Caco-2 (cell line): ENCODE data around the gene FAM107B. TPM values are rescaled to one million over a fixed set of nuclear protein-coding genes. Genes with fewer than 3 reads are reported as not detected.

Source experiments
- BruUV-seq: library from RNA; stranded (reverse); fragments of 400-500 nt; replicated peaks from 2 replicates; lab custom pipeline; 2021; lab: Mats Ljungman, UMichigan
- CTCF ChIA-PET: fragments of 300-600 bp; sonication (Branson Sonifier 250); formaldehyde crosslinking; loops from one replicate; lab custom pipeline; 2022; ENCODE audit warnings: antibody characterized with exemption; lab: Charles Lee
- POLR2A ChIA-PET: fragments of 300-600 bp; sonication (Branson Sonifier 250); formaldehyde crosslinking; loops from one replicate; lab custom pipeline; 2022; ENCODE audit warnings: antibody characterized with exemption; lab: Charles Lee
- DNase-seq, 2 experiments: peaks; one replicate each; pipeline versions ENCODE4 v3.0.0 to v3.0.0-alpha.2; 2020 to 2022
- H3K27me3 ChIP-seq: replicated peaks from 2 replicates; pipeline ENCODE4 v1.6.0; 2011; ENCODE audit warnings: low read length; ENCODE audit not compliant: control insufficient read depth, insufficient read depth
- H3K36me3 ChIP-seq: 2 replicates; pipeline ENCODE4 v1.5.1; 2011; ENCODE audit warnings: low read length; ENCODE audit not compliant: control insufficient read depth, insufficient read depth
- H3K4me1 ChIP-seq: fragments of 250-450 bp; sonication (Bioruptor Pico); 2 replicates; pipeline ENCODE4 v1.5.1; 2020; ENCODE audit warnings: mild to moderate bottlenecking
- H3K4me3 ChIP-seq: 2 replicates; pipeline ENCODE4 v1.5.1; 2011; ENCODE audit warnings: low read depth, mild to moderate bottlenecking, control low read depth, low read length
- H3K9me3 ChIP-seq: fragments of 250-450 bp; sonication (Bioruptor Pico); 2 replicates; pipeline ENCODE4 v1.5.1; 2020; ENCODE audit warnings: mild to moderate bottlenecking, moderate library complexity
- H3K27ac Mint-ChIP-seq: one replicate; pipeline ENCODE4 v1.8.0; 2022; ENCODE audit warnings: mixed read lengths; ENCODE audit not compliant: unreplicated experiment
- H3K27me3 Mint-ChIP-seq: one replicate; pipeline ENCODE4 v1.8.0; 2022; ENCODE audit warnings: mixed read lengths; ENCODE audit not compliant: insufficient read depth, unreplicated experiment
- H3K36me3 Mint-ChIP-seq: one replicate; pipeline ENCODE4 v1.8.0; 2022; ENCODE audit warnings: mild to moderate bottlenecking, mixed read lengths; ENCODE audit not compliant: insufficient read depth, unreplicated experiment
- H3K4me1 Mint-ChIP-seq: one replicate; pipeline ENCODE4 v1.8.0; 2022; ENCODE audit warnings: low read depth, mixed read lengths; ENCODE audit not compliant: unreplicated experiment
- H3K4me3 Mint-ChIP-seq: one replicate; pipeline ENCODE4 v1.8.0; 2022; ENCODE audit warnings: mild to moderate bottlenecking, moderate library complexity, mixed read lengths; ENCODE audit not compliant: unreplicated experiment
- H3K9me3 Mint-ChIP-seq: one replicate; pipeline ENCODE4 v1.8.0; 2022; ENCODE audit warnings: mixed read lengths; ENCODE audit not compliant: unreplicated experiment
- CTCF ChIP-seq, 2 experiments: fragments of 200-600 bp in 1 of 2; IDR thresholded peaks; 1 replicate in 1 of 2; 2 replicates in 1 of 2; pipeline versions ENCODE4 v1.5.1 to v1.8.0; 2011 to 2022; ENCODE audit warnings: antibody characterized with exemption in 1 of 2, control low read depth in 1 of 2, inconsistent platforms in 1 of 2, low read depth in 1 of 2, low read length in 1 of 2, mild to moderate bottlenecking in 1 of 2, moderate library complexity in 1 of 2; ENCODE audit not compliant: insufficient read depth in 1 of 2, severe bottlenecking in 1 of 2, unreplicated experiment in 1 of 2
- intact Hi-C: fragments of 100-400 bp; cut with micrococcal nuclease; formaldehyde crosslinking; loops from one replicate; pipeline ENCODE4 v1.10.0; 2022; ENCODE audit not compliant: unreplicated experiment
- total RNA-seq: library from RNA; stranded (reverse); gene quantifications from 2 replicates; pipeline ENCODE4 v1.2.3, GENCODE V29; 2022

Gene FAM107B
- total RNA-seq, 1 experiment from 2014 or later, result 206 TPM

DNA sequence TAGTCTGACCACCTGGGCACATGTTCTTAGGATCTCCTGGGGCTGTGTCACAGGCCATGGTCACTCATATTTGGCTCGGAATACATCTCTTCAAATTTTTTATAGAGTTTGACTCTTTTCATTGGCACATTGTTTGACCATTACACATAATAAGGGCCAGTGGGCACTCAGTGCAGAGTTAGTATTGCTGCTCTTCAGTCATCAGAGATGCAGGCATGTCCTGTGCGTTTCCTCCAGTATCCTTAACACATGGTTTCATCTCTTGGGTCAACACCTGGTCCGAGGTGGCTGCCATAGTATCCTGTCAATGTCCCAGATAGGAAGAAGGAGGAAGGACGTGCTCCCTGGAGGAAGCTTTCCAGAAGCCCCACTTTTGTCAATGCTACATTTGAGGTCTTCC is 125.0 kb downstream of the FAM107B start:
- H3K4me3 ChIP-seq, result no peak overlapping the region
- ChIA-PET CTCF (interaction anchor here (0.6 kb wide), 1 partner anchor 163 kb away, joined by 3 read pairs; no protein-coding TSS in a partner anchor), POLR2A (no interaction called here)
- H3K36me3 ChIP-seq, result no peaks in the 10 kb centered on the region
- peaks cover 11% of the 10 kb centered on the region for H3K9me3 ChIP-seq
- no peaks in the 10 kb centered on the region for H3K27me3 ChIP-seq
- peaks cover 12% of the 10 kb centered on the region for H3K9me3 Mint-ChIP-seq
- H3K4me1 Mint-ChIP-seq, result peaks cover 20% of the 10 kb centered on the region
- H3K4me1 ChIP-seq, result peaks cover 27% of the 10 kb centered on the region
- peaks cover 9% of the 10 kb centered on the region for H3K36me3 Mint-ChIP-seq
- TF ChIP-seq CTCF (IDR thresholded peaks at IDR 0.05; ENCODE audit: insufficient read depth in 1 of 2, low read depth in 1 of 2, low read length in 1 of 2, severe bottlenecking in 1 of 2, unreplicated experiment in 1 of 2), result no peak
- no peak overlapping the region for H3K4me3 Mint-ChIP-seq
- BruUV-seq, result no TSS peak
- no peaks in the 10 kb centered on the region for H3K27me3 Mint-ChIP-seq
- intact Hi-C loops, result loop anchor here (5.0 kb wide), 1 partner anchor 47 kb away; no protein-coding TSS in a partner anchor
- H3K27ac Mint-ChIP-seq, result no peak overlapping the region
- no peak for DNase-seq

DNA sequence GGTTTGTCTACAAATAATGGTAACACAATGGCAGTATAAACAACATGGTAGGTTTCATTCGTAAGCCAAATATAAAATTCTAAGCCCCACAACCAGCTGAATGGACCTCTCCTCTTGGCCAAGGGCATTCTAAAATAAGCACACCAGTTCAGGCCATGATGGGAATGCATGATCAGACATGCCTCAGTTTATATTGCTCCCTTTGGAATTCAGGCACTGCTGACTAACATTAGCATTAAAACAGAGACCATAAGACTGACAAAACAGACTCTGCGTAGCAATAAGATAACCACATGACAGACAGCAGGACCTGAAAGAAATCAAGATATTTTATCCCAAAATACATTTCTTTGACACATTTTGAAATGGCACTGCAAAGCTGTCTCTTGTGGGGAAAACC is 125.8 kb downstream of the FAM107B start:
- no peaks in the 10 kb centered on the region for H3K27me3 ChIP-seq
- peaks cover 19% of the 10 kb centered on the region for H3K4me1 ChIP-seq
- peaks cover 12% of the 10 kb centered on the region for H3K4me1 Mint-ChIP-seq
- BruUV-seq, result no TSS peak
- H3K36me3 Mint-ChIP-seq, result peaks cover 7% of the 10 kb centered on the region
- TF ChIP-seq CTCF (IDR thresholded peaks at IDR 0.05; ENCODE audit: insufficient read depth in 1 of 2, low read depth in 1 of 2, low read length in 1 of 2, severe bottlenecking in 1 of 2, unreplicated experiment in 1 of 2), result no peak
- H3K27ac Mint-ChIP-seq, result no peak overlapping the region
- no peak overlapping the region for H3K4me3 Mint-ChIP-seq
- intact Hi-C loops, result no loop called here
- peaks cover 12% of the 10 kb centered on the region for H3K9me3 Mint-ChIP-seq
- H3K9me3 ChIP-seq, result peaks cover 11% of the 10 kb centered on the region
- ChIA-PET CTCF (no interaction called here), POLR2A (no interaction called here)
- no peak overlapping the region for H3K4me3 ChIP-seq
- H3K36me3 ChIP-seq, result no peaks in the 10 kb centered on the region
- DNase-seq, result no peak
- no peaks in the 10 kb centered on the region for H3K27me3 Mint-ChIP-seq

DNA sequence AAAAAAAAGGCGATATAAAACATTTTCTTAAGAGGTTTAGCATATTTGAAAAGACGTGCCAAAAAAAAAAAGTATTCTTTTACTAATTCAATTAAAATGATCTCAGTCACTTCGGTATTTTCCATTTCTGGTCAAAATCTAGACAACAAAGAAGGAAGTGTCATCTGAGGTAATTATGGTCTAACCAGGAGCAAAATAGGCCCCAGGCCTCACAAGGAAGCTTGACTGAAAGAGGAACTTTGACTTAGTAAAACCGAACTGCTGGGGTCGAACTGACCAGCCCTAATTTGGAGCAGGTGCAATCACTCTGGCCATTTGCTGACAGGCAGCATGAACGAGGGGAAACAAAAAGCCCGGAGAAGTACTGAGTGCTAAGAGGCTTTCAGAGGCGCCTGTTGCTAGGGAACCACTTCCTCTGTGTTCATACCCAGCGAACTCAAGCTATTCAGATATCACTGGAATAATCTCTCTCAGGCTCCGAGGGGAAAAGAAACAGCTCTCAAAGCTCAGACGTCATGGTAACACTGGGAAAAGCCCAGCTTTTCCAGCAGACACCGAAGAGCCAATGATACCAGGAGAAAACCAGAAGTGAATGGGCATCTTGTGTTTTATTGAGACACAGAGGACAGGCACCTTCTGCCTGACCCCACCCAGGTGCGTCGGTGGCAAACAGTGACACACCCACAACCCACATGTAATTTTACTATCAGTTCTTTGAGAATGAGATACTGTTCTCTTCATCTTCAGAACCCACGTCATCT is 126.5 kb downstream of the FAM107B start:
- H3K9me3 Mint-ChIP-seq, result peaks cover 12% of the 10 kb centered on the region
- no peak overlapping the region for H3K4me3 ChIP-seq
- H3K36me3 Mint-ChIP-seq, result no peaks in the 10 kb centered on the region
- peaks cover 11% of the 10 kb centered on the region for H3K9me3 ChIP-seq
- H3K4me3 Mint-ChIP-seq, result no peak overlapping the region
- H3K27me3 ChIP-seq, result no peaks in the 10 kb centered on the region
- no TSS peak for BruUV-seq
- no peak for DNase-seq
- CTCF ChIA-PET, result no interaction called here
- intact Hi-C loops, result no loop called here
- no peaks in the 10 kb centered on the region for H3K36me3 ChIP-seq
- no peak for TF ChIP-seq CTCF (IDR thresholded peaks at IDR 0.05; ENCODE audit: insufficient read depth in 1 of 2, low read depth in 1 of 2, low read length in 1 of 2, severe bottlenecking in 1 of 2, unreplicated experiment in 1 of 2)
- no peaks in the 10 kb centered on the region for H3K27me3 Mint-ChIP-seq
- peaks cover 6% of the 10 kb centered on the region for H3K4me1 Mint-ChIP-seq
- POLR2A ChIA-PET, result no interaction called here
- peaks cover 11% of the 10 kb centered on the region for H3K4me1 ChIP-seq
- no peak overlapping the region for H3K27ac Mint-ChIP-seq
